Keratinocyte (primary cell): Measurements from ENCODE around the gene GNPTAB.

Experiments
- CTCF ChIP-seq, 3 experiments: IDR thresholded peaks in 1 of 3; conservative IDR thresholded peaks in 1 of 3; optimal IDR thresholded peaks in 1 of 3; 2 replicates in 2 of 3; 3 replicates in 1 of 3; pipeline versions ENCODE3 to v1.5.1; 2011; ENCODE audit warnings: low read length in 3 of 3, mild to moderate bottlenecking in 3 of 3, moderate library complexity in 2 of 3, control low read depth in 1 of 3, inconsistent platforms in 1 of 3; ENCODE audit not compliant: insufficient read depth in 2 of 3; ENCODE audit errors: extremely low read depth in 1 of 3
- EZH2 ChIP-seq: IDR thresholded peaks from one replicate; pipeline ENCODE4 v1.6.1; 2012; ENCODE audit warnings: inconsistent platforms, mild to moderate bottlenecking, low read length, moderate library complexity

- TF ChIP-seq CTCF (optimal IDR thresholded peaks at IDR 0.05 in 1 of 3, IDR thresholded peaks at IDR 0.05 in 1 of 3, conservative IDR thresholded peaks at IDR 0.05 in 1 of 3; ENCODE audit: extremely low read depth in 1 of 3, insufficient read depth in 2 of 3, low read length in 3 of 3), result no peak
- no peak for TF ChIP-seq EZH2
Observed at GRCh38 chr12:101740566-101740965, 90.2 kb downstream of the GNPTAB start.
